HG02938 (cell line): ENCODE results near the gene IGHMBP2.
"Not testable (repeated sequence)": the region's sequence is repeated elsewhere in the genome, so short reads cannot be mapped to it uniquely, and the experiment has no call there.

Experiments used
- ATAC-seq: cut with Tn5 transposase; IDR thresholded peaks from one replicate; pipeline ENCODE4 v1.9.1; 2021; ENCODE audit warnings: mild to moderate bottlenecking, moderate library complexity; ENCODE audit not compliant: unreplicated experiment

Gene IGHMBP2

GRCh38 chr11:68959465-68960293 lies 56.0 kb downstream of the IGHMBP2 start:
- no peak for ATAC-seq

- ATAC-seq = no peak
Measured at GRCh38 chr11:68960294-68961071, 56.8 kb downstream of the IGHMBP2 start.

GRCh38 chr11:68961245-68961644 lies 57.6 kb downstream of the IGHMBP2 start:
- no peak for ATAC-seq

GRCh38 chr11:68962527-68963250 lies 59.0 kb downstream of the IGHMBP2 start:
- ATAC-seq = no peak

GRCh38 chr11:68963779-68964178 lies 60.1 kb downstream of the IGHMBP2 start:
- ATAC-seq = no peak

GRCh38 chr11:68965901-68966853 lies 62.5 kb downstream of the IGHMBP2 start:
- ATAC-seq = no peak

GRCh38 chr11:68966894-68967780 lies 63.4 kb downstream of the IGHMBP2 start:
- no peak for ATAC-seq

- ATAC-seq = no peak
Measured at GRCh38 chr11:68968306-68969250, 64.9 kb downstream of the IGHMBP2 start.

- no peak for ATAC-seq
Measured at GRCh38 chr11:68969386-68969785, 65.7 kb downstream of the IGHMBP2 start.

- no peak for ATAC-seq
Measured at GRCh38 chr11:68970921-68971636, 67.4 kb downstream of the IGHMBP2 start.

GRCh38 chr11:68973219-68973618 lies 69.5 kb downstream of the IGHMBP2 start:
- no peak for ATAC-seq

GRCh38 chr11:68973706-68974105 lies 70.0 kb downstream of the IGHMBP2 start:
- not testable (repeated sequence) for ATAC-seq

- no peak for ATAC-seq
Measured at GRCh38 chr11:68974421-68975194, 70.9 kb downstream of the IGHMBP2 start.

- ATAC-seq = no peak
Measured at GRCh38 chr11:68976095-68976494, 72.4 kb downstream of the IGHMBP2 start.

- ATAC-seq = no peak
Measured at GRCh38 chr11:68976563-68976962, 72.9 kb downstream of the IGHMBP2 start.

GRCh38 chr11:68977781-68978625 lies 74.3 kb downstream of the IGHMBP2 start:
- no peak for ATAC-seq
